HK-2 (cell line): ENCODE measurements around the gene MIGA1.
"Not testable (repeated sequence)": the region's sequence is repeated elsewhere in the genome, so short reads cannot be mapped to it uniquely, and the experiment has no call there.

ENCODE experiments used
- DNase-seq: peaks from one replicate; pipeline ENCODE4 v3.0.0-alpha.2; 2018; ENCODE audit not compliant: unreplicated experiment

The MIGA1 gene

DNA sequence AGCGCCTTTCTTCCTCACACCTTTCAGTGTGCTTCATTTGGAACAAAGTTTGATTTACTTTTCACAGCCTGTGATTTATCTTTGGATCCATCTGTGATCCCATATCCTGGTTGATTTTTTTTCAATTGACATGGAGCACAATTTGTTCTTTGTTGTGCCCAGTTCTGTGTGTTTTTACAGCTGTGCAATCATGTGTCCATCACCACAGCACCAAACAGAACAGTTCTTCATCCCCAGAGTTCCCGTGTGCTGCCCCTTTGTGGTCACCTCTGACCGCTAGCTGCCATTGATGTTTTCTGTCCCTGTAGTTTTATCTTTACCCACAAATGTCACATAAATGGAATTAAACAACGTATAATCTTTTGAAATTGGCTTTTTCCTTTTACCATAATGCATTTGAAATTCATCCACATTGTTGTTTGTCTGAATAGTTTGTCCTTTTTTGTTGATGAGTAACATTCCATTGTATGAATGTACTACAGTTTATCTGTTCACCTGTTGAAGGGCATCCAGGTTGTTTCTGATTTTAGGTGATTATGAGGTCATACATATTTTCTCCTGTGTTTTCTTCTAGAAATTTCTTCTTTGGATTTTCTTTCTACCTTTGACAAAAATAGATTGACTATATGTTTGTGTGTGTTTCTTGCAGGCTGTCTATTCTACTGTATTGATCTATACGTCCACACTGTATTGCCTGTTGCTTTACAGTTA is 17.4 kb downstream of the MIGA1 start:
- DNase-seq, result no peak

GRCh38 chr1:77797991-77798390 is 18.5 kb downstream of the MIGA1 start:
- no peak for DNase-seq

- DNase-seq, result no peak
Observed at GRCh38 chr1:77802026-77802425, 22.6 kb downstream of the MIGA1 start.

GRCh38 chr1:77803371-77803770 is 23.9 kb downstream of the MIGA1 start:
- no peak for DNase-seq

DNA sequence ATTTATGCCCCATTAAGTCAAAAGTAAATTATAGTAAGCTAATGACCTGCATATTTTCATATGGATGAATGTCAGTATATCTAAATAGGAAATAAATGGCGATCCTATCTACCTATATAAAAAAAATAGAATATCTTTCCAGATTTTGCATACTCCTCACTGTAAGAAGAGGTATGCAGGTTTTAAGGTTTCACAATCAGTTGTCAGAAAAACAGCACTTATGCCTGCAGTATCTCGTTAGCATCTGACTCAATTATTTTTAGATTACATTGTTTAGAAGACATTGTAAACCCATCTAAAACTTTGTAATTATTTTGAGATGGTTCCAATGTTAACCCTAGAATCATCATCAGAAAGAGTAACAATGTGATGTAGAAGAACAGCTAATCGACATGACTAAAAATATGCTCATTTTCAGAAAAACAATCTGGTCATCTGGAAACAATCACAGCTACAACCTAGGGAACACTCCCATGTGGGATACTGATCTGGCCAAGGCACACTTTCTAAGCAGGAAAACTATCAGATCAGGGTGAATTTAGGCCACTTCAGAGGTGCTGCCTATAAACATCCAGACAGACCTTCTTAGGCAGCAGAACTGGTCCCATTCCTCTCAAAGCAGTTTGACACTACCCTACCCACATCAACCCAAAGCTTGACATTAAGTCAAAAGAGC is 30.5 kb downstream of the MIGA1 start:
- not testable (repeated sequence) for DNase-seq

DNA sequence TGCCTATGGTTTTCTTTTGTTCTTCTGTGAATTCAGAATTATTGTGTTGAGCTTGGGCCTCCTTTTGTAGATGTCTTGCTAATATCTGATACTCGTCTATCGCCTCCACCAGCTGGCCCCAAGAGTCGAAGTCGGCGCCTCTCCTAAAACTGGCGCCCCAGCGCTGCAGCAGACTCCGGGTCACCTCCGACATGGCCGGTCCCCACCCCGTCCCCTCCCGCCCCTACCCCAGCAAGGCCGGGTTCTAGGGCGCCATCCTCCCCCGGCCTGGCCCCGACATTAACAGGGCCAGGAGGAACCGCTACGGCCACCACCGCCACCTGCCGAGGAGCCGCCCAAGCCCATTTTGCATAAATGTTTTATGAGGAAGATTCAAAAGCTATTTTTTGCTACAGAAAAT is 32.1 kb downstream of the MIGA1 start:
- not testable (repeated sequence) for DNase-seq

GRCh38 chr1:77817368-77818209 is 38.1 kb downstream of the MIGA1 start:
- no peak for DNase-seq

- no peak for DNase-seq
Observed at GRCh38 chr1:77820121-77820520, 40.7 kb downstream of the MIGA1 start.

DNA sequence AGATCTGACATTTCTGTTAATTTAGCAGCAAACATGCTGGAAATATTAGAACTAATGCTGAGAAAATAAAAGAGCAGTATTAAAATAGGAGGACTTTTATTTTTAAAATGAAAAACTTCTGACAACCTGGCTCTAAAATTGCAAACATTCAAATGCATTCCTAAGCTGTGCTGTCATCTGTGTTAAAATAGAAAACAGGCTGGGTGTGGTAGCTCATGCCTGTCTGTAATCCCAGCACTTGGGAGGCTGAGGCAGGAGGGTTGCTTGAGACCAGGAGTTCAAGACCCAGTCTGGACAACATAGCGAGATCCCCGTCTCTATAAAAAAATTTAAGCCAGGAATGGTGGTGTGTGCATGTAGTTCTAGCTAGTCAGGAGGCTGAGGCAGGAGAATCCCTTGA is 44.6 kb downstream of the MIGA1 start:
- peak; percentile 8 for DNase-seq

GRCh38 chr1:77824694-77825093 is 45.2 kb downstream of the MIGA1 start:
- DNase-seq, result no peak

- DNase-seq, result peak; percentile 6
Observed at GRCh38 chr1:77825131-77825709, 45.8 kb downstream of the MIGA1 start.

- not testable (repeated sequence) for DNase-seq
Observed at GRCh38 chr1:77826851-77827250, 47.4 kb downstream of the MIGA1 start.

DNA sequence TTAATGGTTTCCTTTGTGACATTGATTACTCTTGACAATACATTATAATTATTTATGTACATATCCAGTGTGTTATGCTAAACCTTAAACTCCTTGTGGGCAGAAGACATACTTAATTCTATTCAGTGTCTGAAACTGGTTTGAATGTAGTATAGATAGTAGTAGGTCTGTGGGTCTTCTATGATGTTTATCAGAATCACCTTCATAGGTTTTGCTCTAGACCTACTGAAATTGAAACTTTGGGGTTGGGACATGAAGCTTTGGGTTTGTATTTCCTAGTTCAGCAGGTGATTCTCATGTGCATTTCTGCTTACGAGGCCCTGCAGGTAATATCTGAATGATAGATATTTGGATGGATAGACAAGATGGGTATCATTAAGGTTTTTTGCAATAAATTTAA is 48.6 kb downstream of the MIGA1 start:
- DNase-seq, result no peak

- no peak for DNase-seq
Observed at GRCh38 chr1:77829851-77830250, 50.4 kb downstream of the MIGA1 start.

- no peak for DNase-seq
Observed at GRCh38 chr1:77830946-77831345, 51.5 kb downstream of the MIGA1 start.

DNA sequence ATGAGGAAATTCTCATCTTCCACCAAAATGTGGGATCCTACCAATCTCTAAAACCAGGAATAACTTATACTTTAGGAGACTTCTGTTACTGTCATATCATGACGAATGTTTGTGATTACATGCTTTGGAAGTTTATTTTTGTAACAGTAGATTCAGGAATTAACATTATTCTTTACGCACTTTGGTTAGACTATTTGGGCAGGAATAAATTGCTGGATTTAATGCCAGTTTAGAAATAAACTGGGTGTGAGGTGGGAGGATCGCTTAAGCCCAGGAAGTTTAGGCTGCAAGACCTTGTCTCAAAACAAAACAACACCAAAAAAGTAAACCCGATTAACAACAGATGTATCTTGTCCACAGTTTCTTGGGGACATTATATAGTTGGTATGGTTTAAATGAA is 52.1 kb downstream of the MIGA1 start:
- no peak for DNase-seq

DNA sequence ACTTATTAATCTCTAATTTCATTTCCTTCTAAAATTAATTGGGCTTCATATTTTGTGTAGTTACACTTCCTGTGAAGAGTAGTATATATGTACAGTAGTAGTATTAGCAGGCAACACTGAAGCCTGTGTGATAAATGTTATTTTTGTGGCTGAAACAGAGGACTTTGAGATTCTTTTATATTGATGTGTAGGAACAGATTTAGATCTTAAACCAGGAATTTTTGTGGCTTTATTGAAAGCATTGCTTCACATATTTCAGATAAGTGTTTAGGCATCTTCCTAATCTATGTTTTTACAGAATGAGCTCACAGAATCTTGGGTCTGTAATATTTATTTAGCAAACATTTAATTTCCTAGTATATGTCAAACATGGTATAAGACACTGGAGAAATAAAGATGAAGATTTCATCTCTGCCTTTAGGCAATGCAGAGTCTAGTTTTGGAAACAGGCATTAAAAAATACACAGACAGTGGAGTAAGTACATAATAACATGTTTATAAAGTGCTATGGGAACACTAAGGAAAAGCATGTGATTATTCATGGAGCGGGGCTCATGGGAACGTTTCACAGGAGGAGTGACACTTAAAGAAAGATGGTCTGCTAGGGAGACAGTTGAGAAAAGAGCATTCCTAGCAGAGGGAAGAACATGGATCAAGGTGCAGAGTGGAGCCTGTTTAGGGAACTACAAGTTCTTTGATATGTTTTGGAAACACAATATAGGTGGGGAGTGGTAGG is 52.7 kb downstream of the MIGA1 start:
- DNase-seq, result no peak

- DNase-seq, result no peak
Observed at GRCh38 chr1:77832901-77833300, 53.5 kb downstream of the MIGA1 start.

DNA sequence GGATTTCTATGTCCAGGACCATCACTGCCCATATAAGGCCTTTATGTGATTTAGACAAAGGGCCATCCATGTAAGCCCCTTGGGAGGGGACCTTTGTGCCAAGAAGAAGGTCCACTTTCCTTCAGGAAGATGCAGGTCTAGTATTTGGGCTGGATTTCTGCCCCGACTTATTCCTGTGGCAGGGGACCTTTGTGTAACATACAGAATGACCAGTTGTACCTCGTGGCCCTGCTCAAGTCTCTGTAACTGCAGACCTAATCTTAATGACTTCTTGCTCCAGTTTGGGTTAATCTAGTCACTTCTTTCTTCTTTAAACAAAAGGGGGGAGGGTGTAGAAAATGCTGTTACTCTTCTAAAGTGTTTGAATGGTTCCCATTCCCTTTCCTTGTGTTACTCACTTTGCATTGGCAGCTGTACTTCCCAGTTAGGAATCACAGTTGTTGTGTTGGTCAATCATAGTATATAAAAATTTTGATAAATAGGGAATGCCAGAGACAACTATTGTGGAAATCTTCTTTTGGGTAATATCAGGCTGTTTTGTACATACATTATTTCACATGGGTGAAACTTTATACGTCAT is 54.2 kb downstream of the MIGA1 start:
- no peak for DNase-seq

- DNase-seq, result no peak
Observed at GRCh38 chr1:77834771-77835334, 55.4 kb downstream of the MIGA1 start.

DNA sequence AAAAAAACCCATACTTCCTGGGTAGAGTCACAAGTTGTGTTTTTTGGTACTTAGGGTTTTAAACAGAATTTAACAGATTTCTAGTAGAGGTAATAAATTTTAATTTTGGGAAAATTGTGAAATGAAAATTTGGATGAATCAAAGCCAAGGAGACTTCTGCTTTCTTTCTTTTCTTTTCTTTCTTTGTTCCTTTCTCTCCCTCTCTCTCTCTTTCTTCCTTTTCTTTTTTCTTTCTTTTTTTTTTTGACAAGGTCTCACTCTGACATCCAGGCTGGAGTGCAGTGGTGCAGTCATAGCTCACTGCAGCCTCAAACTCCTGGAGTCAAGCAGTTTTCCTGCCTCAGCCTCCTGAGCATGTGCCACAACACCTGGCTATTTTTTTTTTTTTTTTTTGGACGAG is 62.1 kb downstream of the MIGA1 start:
- no peak for DNase-seq
